Ishikawa (cell line): ENCODE data around the gene GNG7.
A peak's percentile ranks its signal among the peaks of the same experiment; 100 is the strongest.

Source experiments
- CEBPB ChIP-seq: IDR thresholded peaks from 2 replicates; pipeline ENCODE4 v1.6.1; 2012
- CREB1 ChIP-seq: IDR thresholded peaks from 2 replicates; pipeline ENCODE4 v1.6.1; 2012; ENCODE audit warnings: low read depth
- EGR1 ChIP-seq: IDR thresholded peaks from 2 replicates; pipeline ENCODE4 v1.6.1; 2012
- EP300 ChIP-seq: IDR thresholded peaks from 2 replicates; pipeline ENCODE4 v1.6.1; 2012; ENCODE audit warnings: borderline replicate concordance
- FOXM1 ChIP-seq: IDR thresholded peaks from 2 replicates; pipeline ENCODE4 v1.6.1; 2012; ENCODE audit warnings: low read depth, borderline replicate concordance
- NFIC ChIP-seq: IDR thresholded peaks from 2 replicates; pipeline ENCODE4 v1.6.1; 2012
- RAD21 ChIP-seq: IDR thresholded peaks from 2 replicates; pipeline ENCODE4 v1.6.1; 2012; ENCODE audit warnings: low read depth
- TAF1 ChIP-seq: IDR thresholded peaks from 2 replicates; pipeline ENCODE4 v1.6.1; 2012; ENCODE audit warnings: low read depth, mild to moderate bottlenecking
- TCF12 ChIP-seq: IDR thresholded peaks from 2 replicates; pipeline ENCODE4 v1.6.1; 2012; ENCODE audit warnings: low read depth
- TEAD4 ChIP-seq: IDR thresholded peaks from 2 replicates; pipeline ENCODE4 v1.6.1; 2012
- YY1 ChIP-seq: IDR thresholded peaks from 2 replicates; pipeline ENCODE4 v1.6.1; 2012; ENCODE audit warnings: low read depth
- ZBTB7A ChIP-seq: IDR thresholded peaks from 2 replicates; pipeline ENCODE4 v1.6.1; 2012; ENCODE audit warnings: low read depth
- TF ChIP-seq, protein P1 (sequence below): IDR thresholded peaks from 2 replicates; pipeline ENCODE4 v1.6.1; 2012; ENCODE audit warnings: low read depth, mild to moderate bottlenecking
- TF ChIP-seq, protein P2 (sequence below): IDR thresholded peaks from 2 replicates; pipeline ENCODE4 v1.6.1; 2012
- TF ChIP-seq, protein P3 (sequence below): IDR thresholded peaks from 2 replicates; pipeline ENCODE4 v1.6.1; 2012

Gene GNG7

DNA sequence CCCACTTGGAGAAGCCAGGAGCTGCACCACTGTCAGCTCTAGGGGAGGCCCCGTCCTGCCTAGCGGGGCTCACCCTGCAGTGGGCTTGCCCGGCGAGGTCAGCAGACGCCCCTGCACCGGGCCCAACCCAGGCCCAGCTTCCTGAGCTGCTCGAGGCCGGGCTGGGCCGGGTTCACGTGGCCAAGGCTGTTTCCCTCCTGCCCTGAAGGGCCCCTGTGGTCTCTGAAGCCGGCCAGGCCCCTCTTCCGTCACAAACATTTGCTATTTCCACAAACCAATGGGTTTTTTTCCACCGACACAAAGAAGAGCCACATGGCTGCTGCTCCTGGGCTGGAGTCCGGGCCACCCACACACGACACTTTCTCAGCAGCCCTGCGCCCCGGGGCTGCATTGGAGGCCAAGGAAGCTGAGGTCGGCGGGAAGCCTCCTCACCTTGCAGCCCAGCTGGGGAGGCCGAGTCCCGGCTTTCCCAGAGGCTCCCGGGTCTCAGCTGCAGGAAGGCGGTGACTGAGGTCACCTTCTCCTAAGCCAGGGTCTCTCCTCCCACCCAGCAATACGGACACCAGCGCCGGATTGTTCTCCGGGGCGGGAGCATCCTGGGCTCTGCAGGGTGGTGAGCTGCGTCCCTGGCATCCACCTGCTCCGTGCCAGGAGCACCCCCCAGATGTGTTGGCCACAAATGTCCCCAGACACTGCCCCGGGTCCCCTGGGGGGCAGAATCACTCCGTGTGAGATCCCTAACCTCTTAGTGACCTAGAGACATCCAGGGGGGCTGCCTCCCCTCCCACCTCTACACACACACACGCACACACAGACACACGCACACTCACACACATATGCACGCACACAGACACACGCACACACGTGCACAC is 146.0 kb downstream of the GNG7 start:
- TF ChIP-seq ZBTB7A (no peak), CEBPB (no peak), EP300 (no peak), RAD21 (no peak), TAF1 (no peak), TCF12 (no peak), CREB1 (no peak), YY1 (no peak), FOXM1 (no peak), NFIC (no peak), TEAD4 (no peak), EGR1 (no peak)
- TF ChIP-seq, protein P1, sequence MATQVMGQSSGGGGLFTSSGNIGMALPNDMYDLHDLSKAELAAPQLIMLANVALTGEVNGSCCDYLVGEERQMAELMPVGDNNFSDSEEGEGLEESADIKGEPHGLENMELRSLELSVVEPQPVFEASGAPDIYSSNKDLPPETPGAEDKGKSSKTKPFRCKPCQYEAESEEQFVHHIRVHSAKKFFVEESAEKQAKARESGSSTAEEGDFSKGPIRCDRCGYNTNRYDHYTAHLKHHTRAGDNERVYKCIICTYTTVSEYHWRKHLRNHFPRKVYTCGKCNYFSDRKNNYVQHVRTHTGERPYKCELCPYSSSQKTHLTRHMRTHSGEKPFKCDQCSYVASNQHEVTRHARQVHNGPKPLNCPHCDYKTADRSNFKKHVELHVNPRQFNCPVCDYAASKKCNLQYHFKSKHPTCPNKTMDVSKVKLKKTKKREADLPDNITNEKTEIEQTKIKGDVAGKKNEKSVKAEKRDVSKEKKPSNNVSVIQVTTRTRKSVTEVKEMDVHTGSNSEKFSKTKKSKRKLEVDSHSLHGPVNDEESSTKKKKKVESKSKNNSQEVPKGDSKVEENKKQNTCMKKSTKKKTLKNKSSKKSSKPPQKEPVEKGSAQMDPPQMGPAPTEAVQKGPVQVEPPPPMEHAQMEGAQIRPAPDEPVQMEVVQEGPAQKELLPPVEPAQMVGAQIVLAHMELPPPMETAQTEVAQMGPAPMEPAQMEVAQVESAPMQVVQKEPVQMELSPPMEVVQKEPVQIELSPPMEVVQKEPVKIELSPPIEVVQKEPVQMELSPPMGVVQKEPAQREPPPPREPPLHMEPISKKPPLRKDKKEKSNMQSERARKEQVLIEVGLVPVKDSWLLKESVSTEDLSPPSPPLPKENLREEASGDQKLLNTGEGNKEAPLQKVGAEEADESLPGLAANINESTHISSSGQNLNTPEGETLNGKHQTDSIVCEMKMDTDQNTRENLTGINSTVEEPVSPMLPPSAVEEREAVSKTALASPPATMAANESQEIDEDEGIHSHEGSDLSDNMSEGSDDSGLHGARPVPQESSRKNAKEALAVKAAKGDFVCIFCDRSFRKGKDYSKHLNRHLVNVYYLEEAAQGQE: no peak
- TF ChIP-seq, protein P2, sequence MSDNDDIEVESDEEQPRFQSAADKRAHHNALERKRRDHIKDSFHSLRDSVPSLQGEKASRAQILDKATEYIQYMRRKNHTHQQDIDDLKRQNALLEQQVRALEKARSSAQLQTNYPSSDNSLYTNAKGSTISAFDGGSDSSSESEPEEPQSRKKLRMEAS: no peak
- TF ChIP-seq, protein P3, sequence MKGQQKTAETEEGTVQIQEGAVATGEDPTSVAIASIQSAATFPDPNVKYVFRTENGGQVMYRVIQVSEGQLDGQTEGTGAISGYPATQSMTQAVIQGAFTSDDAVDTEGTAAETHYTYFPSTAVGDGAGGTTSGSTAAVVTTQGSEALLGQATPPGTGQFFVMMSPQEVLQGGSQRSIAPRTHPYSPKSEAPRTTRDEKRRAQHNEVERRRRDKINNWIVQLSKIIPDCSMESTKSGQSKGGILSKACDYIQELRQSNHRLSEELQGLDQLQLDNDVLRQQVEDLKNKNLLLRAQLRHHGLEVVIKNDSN: no peak

GRCh38 chr19:2555422-2556220 is 146.9 kb downstream of the GNG7 start:
- TF ChIP-seq YY1 (no peak), RAD21 (no peak), EP300 (no peak), CREB1 (no peak), EGR1 (no peak), FOXM1 (no peak), NFIC (no peak), TCF12 (no peak), ZBTB7A (no peak), TAF1 (no peak), CEBPB (no peak), TEAD4 (no peak)
- TF ChIP-seq, protein P2: no peak
- TF ChIP-seq, protein P3: no peak
- TF ChIP-seq, protein P1: no peak

GRCh38 chr19:2554856-2555255 is 147.6 kb downstream of the GNG7 start:
- TF ChIP-seq NFIC (peak; percentile 31; the same call in 1 of the 2 replicates), TCF12 (no peak)

- TF ChIP-seq NFIC (no peak), RAD21 (no peak), FOXM1 (no peak), TAF1 (no peak), YY1 (no peak), EP300 (no peak)
Measured at GRCh38 chr19:2553510-2553909, 149.0 kb downstream of the GNG7 start.

GRCh38 chr19:2552859-2553258 is 149.6 kb downstream of the GNG7 start:
- TF ChIP-seq EP300 (no peak), NFIC (no peak), CEBPB (no peak), RAD21 (no peak), YY1 (no peak), EGR1 (no peak), ZBTB7A (no peak), TCF12 (no peak), TAF1 (no peak)
- TF ChIP-seq, protein P1: no peak
- TF ChIP-seq, protein P3: no peak
- TF ChIP-seq, protein P2: no peak
